GM12892 (cell line): ENCODE data around the gene GGT5.

Experiments
- POLR2A ChIP-seq: IDR thresholded peaks from 2 replicates; pipeline ENCODE4 v1.6.1; 2011; ENCODE audit warnings: low read depth, low read length, control low read depth
- POLR2AphosphoS5 ChIP-seq: IDR thresholded peaks from 2 replicates; pipeline ENCODE4 v1.6.1; 2011; ENCODE audit warnings: low read depth, low read length, control low read depth
- TAF1 ChIP-seq: IDR thresholded peaks from 2 replicates; pipeline ENCODE4 v1.6.1; 2011; ENCODE audit warnings: low read depth, mild to moderate bottlenecking, control low read depth, low read length, borderline replicate concordance

- TF ChIP-seq POLR2A (no peak), POLR2AphosphoS5 (no peak), TAF1 (no peak)
Observed at GRCh38 chr22:24240381-24240780, 4.5 kb downstream of the GGT5 start.
